ENCODE data around the gene OR10R2. TPM values are rescaled to one million over a fixed set of nuclear protein-coding genes. Genes with fewer than 3 reads are reported as not detected.

OR10R2 gene
- total RNA-seq, 1 donor from 2014 or later = not detected

DNA sequence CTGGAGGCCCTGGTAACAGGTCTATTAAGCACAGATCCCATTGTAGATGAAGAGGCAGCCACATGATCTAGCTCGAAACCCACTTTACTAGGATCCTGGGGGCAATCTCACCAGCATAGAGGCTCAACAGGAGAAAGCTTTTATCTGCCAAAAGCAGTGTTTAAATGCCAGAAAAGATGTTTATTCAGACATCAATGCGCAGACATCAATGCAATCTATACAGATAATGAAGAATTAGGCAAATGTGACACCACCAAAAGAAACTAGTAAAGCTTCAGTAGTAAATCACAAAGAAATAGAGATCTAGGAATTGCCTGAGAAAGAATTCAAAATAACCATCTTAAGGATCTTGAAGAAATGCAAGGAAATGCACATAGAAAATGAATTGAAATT, 49.6 kb downstream of the OR10R2 start:
- CTCF ChIA-PET = no interaction called here
- intact Hi-C loops (cut with micrococcal nuclease) = no loop called here
- no peaks in the 10 kb centered on the region for H3K4me1 Mint-ChIP-seq
- no peak for DNase-seq
- H3K4me3 Mint-ChIP-seq = no peak overlapping the region
- no peaks in the 10 kb centered on the region for H3K36me3 Mint-ChIP-seq (ENCODE audit: low read depth)
- H3K27ac Mint-ChIP-seq = no peak overlapping the region
- ATAC-seq (ENCODE audit: low read depth) = no peak
- no peaks in the 10 kb centered on the region for H3K9me3 Mint-ChIP-seq
- TF ChIP-seq, protein P1, sequence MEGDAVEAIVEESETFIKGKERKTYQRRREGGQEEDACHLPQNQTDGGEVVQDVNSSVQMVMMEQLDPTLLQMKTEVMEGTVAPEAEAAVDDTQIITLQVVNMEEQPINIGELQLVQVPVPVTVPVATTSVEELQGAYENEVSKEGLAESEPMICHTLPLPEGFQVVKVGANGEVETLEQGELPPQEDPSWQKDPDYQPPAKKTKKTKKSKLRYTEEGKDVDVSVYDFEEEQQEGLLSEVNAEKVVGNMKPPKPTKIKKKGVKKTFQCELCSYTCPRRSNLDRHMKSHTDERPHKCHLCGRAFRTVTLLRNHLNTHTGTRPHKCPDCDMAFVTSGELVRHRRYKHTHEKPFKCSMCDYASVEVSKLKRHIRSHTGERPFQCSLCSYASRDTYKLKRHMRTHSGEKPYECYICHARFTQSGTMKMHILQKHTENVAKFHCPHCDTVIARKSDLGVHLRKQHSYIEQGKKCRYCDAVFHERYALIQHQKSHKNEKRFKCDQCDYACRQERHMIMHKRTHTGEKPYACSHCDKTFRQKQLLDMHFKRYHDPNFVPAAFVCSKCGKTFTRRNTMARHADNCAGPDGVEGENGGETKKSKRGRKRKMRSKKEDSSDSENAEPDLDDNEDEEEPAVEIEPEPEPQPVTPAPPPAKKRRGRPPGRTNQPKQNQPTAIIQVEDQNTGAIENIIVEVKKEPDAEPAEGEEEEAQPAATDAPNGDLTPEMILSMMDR (IDR thresholded peaks at IDR 0.05) = no peak
- POLR2A ChIA-PET = no interaction called here
- H3K27me3 Mint-ChIP-seq = peaks cover 22% of the 10 kb centered on the region

GRCh38 chr1:158527190-158527815, 55.3 kb downstream of the OR10R2 start:
- peak; percentile 34 for ATAC-seq (ENCODE audit: low read depth)
- no peaks in the 10 kb centered on the region for H3K4me1 Mint-ChIP-seq
- ChIA-PET CTCF (interaction anchor here (0.8 to 2.1 kb wide), 6 partner anchors 99 to 409 kb away, joined by 3 to 18 read pairs (median 3); no protein-coding TSS in a partner anchor), POLR2A (no interaction called here)
- DNase-seq = no peak
- no peak overlapping the region for H3K4me3 Mint-ChIP-seq
- intact Hi-C loops (cut with micrococcal nuclease) = loop anchor here (1.0 to 5.0 kb wide), 3 partner anchors 323 to 535 kb away; a partner anchor contains a TSS
- H3K36me3 Mint-ChIP-seq (ENCODE audit: low read depth) = no peaks in the 10 kb centered on the region
- no peaks in the 10 kb centered on the region for H3K9me3 Mint-ChIP-seq
- TF ChIP-seq, protein P1 (IDR thresholded peaks at IDR 0.05) = no peak
- H3K27ac Mint-ChIP-seq = no peak overlapping the region
- H3K27me3 Mint-ChIP-seq = peaks cover 34% of the 10 kb centered on the region

Other genes starting within 250 kb of the OR10R2 start
- 1.4 and 1.6 TPM in 2 replicates for gene CD1A, start 217.8 kb upstream of the OR10R2 start, total RNA-seq
- gene CD1C, start 182.3 kb upstream of the OR10R2 start, total RNA-seq = 37.3 and 40.8 TPM in 2 replicates
- gene CD1B, start 140.7 kb upstream of the OR10R2 start, total RNA-seq = not detected in 2 replicates
- not detected in 2 replicates for gene CD1E, start 118.3 kb upstream of the OR10R2 start, total RNA-seq
- gene OR10T2, start 72.8 kb upstream of the OR10R2 start, total RNA-seq = not detected in 2 replicates
- gene OR10K2, start 46.0 kb upstream of the OR10R2 start, total RNA-seq = not detected in 2 replicates
- not detected in 2 replicates for gene OR10K1, start 10.4 kb upstream of the OR10R2 start, total RNA-seq
- not detected in 2 replicates for gene OR6Y1, start 82.2 kb downstream of the OR10R2 start, total RNA-seq
- not detected in 2 replicates for gene OR6P1, start 98.4 kb downstream of the OR10R2 start, total RNA-seq
- gene OR10X1, start 107.7 kb downstream of the OR10R2 start, total RNA-seq = not detected in 2 replicates
- gene OR10Z1, start 133.0 kb downstream of the OR10R2 start, total RNA-seq = not detected in 2 replicates
- not detected in 2 replicates for gene SPTA1, start 214.5 kb downstream of the OR10R2 start, total RNA-seq
- gene OR6K2, start 228.4 kb downstream of the OR10R2 start, total RNA-seq = not detected in 2 replicates
- not detected in 2 replicates for gene OR6K3, start 248.5 kb downstream of the OR10R2 start, total RNA-seq

Measured in activated B cell treated with CpG ODN at 0.5 μM for 24 hours (primary cell).